GM15510 (cell line): ENCODE data around the gene RAPGEF1.
A peak's percentile ranks its signal among the peaks of the same experiment; 100 is the strongest.

ENCODE experiments used
- POLR2A ChIP-seq: IDR thresholded peaks from 3 replicates; pipeline ENCODE4 v1.6.1; 2011; ENCODE audit warnings: borderline replicate concordance; ENCODE audit not compliant: insufficient read length; ENCODE audit errors: extremely low read depth

RAPGEF1 gene

DNA sequence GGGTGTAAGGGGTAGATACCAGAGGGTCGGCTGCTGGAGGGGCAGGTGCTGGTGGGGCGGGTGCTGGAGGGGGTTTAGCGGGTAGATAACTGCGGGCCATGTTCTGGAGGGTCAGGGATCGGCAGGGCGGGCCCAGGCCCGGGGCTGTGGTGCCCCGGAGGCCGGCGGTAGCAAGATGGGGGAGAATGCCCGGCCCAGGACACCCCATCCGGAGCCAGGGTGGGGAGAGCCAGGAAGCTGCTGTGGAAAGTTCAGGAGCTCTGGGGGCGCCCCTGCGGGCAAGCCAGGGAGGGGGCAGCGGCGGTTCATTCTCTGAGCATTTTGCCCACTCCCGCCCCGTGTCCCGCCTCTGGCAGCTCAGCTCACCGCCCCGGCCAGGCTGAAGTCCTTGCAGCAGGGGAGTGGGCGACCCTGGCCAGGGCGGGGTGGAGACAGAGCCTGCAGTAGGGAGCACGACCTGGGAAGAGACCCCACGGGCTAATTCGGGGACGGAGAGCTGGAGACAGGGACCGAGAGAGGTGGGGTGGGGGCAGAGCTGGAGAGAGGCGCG lies 194.0 kb downstream of the RAPGEF1 start:
- TF ChIP-seq POLR2A, result no peak

DNA sequence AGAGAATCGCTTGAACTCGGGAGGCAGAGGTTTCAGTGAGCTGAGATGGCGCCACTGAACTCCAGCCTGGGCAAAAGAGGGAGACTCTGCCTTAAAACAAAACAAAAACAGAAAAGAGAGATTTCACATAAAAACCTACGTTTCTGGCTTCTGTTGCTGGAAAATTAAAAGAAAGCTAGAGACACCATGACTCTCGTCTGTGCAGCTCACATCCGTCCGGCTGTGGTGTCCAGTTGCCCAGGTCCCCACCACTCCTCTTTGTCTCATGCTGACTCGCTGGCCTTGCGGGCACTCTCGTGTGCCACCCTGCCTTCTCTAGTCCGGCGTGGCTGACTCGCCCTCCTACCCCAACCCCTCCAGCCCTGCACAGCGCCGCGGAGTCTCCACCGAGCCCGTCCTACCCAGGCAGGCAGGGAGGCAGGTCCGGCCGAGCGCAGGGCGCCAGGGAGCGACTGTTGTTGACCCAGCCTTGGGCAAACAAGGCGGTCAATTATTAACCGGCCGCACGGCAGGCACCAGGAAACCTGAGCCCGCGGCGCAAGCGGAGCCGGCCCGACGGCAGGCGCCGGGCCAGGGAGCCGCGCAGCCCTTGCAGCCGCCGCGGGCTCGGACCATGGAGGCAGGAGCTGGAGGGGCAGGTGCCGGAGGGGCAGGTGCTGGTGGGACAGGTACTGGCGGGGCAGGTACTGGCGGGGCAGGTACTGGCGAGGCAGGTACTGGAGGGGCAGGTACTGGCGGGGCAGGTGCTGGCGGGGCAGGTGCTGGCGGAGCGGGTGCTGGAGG lies 194.7 kb downstream of the RAPGEF1 start, which contains the start of gene PRRT1B:
Gene PRRT1B, plus strand, starts transcription at position 521 of the 783 bp plus-strand sequence. Its CDS starts 93 bp downstream, at position 614.
- no peak for TF ChIP-seq POLR2A

DNA sequence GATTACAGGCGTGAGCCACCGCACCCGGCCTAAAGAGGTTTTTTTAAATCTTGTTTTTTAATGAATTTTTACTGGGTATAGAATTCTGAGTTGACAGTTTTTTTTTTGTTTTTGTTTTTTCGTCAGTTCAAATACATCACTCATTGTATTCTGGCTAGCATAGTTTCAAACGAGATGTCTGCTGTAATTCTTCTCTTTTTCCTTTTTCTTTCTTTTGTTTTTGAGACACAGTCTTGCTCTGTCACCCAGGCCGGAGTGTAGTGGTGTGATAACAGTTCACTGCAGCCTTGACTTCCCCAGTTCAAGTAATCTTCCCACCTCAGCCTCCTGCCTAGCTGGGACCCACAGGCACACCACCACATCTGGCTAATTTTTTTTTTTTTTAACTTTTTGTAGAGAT lies 196.7 kb downstream of the RAPGEF1 start:
- TF ChIP-seq POLR2A, result no peak

DNA sequence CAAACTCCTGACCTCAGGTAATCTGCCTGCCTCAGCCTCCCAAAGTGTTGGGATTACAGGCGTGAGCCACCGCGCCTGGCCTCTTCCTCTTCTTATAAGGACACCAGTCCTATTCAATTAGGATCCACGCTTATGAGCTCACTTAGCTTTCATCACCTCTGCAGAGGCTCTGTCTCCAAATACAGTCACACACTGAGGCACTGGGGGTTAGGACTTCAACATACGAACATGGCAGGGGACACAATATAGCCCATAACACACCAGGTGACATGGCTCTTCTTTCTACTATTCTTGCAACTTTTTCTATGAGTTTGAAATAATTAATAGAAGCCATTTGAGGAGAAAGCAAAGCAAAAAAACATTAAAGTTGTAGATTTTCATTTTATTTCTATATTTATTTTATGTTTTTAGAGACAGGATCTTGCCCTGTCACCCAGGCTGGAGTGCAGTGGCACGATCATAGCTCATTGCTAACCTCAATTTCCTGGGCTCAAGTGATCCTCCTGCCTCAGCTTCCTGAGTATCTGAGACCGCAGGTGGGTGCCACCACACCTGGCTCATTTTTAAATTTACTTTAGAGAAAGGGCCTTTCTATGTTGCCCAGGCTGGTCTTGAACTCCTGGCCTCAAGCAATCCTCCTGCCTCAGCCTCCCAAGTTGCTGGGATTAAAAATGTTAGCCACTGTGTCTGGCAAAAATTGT lies 200.5 kb downstream of the RAPGEF1 start:
- TF ChIP-seq POLR2A, result no peak

DNA sequence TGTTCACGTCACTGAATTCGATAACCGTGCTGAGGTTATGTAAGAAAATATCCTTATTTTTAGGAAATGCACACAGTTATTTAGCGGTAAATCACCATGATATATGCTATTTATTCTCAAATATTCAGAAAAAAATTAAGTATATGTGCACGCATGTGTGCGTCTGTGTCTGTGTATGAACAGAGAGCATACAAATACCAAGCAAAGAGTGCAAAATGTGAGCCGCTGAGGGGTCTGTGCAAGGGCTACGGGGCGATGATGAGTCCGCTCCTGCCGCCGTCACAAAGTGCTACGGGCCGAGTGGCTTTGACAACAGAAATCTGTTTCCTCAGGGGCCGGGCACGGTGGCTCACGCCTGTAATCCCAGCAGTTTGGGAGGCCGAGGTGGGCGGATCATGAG lies 201.9 kb downstream of the RAPGEF1 start:
- TF ChIP-seq POLR2A, result no peak

DNA sequence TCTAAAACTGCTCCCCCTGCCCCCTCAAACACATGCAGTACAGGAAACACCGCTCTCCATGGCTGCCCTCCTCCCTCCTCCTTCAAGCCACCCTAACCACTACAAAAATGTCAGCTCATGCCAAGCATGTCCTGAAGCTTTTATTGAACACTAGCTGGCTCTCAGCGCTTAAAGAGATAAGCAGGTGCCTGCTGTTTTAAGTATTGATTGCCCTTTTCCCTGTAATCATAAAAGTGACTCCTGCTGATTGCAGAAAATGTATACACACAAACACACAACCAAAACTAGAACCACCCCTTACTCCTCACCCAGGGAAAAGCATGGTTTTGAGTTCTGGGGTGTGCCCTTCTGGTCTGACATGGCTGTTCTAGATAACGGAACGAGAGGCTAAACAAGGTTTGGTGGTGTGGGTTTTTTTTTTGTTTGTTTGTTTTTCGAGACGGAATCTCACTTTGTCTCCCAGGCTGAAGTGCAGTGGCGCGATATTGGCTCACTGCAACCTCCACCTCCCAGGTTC lies 205.1 kb downstream of the RAPGEF1 start:
- TF ChIP-seq POLR2A, result no peak

DNA sequence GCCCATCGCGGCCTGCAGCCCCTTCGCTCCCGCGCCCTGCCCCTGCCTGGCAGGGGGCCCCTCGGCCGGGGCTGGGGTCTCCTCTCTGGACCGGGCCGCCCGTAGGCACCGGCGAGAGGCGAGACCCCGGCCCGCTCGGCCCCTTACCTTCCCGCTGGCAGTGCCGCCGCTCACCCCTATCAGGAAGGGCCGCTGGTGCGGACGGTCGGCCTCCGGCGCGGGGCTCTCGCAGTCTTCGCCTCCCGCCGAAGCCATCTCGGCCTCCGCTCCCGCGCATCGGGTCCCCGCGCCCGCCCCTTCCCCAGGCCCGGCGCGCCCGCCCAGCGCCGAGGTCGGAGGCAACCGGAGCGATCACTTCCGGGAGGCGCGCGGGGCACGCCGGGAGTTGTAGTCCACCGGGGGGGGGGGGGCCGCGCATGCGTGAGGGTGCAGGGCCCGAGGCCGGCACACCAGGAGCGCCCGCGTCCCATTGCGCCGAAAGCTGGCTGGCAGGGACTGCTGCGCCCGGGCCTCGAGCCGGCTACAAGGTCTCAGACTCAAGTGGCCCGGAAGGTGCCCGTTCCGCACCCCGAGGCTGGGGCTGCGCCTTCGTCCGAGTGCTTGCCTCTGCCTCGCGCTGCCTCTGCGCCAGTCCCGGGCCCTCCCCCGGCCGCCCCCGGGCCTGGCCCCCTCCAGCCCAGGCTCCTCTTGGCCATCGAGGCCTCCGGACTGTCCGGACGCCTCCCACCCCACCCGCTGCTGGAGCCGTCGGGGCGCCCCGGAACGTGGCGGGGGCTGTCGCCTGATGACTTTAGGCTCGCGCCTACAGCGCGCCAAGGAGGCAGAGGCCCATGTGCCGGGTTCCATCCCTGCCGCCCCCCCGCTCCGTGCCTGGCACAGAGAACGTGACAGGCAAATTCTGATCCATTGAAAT lies 208.7 kb downstream of the RAPGEF1 start, which contains the start of gene UCK1:
Gene UCK1, minus strand, starts transcription at position 344 of the 913 bp plus-strand sequence. Its CDS starts 89 bp downstream, at position 255.
- peak; percentile 51 for TF ChIP-seq POLR2A

DNA sequence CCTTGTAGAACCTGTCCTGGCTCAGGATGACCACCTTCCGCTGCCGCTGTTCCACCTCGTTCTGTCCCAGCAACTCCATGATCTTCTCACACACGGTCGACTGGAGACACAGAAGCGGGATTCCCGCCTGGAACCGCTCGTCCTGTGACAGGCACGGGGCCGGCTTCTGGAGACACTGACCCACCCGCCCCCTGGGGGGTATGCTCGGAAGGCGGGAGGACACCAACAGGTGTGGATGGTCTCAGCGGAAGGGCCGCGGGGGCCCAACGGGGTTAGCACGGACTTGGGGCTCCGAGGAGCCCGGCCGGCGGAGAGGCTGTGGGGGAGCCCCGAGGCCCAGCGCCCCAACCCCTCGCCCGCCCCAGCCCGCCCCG lies 209.3 kb downstream of the RAPGEF1 start:
- no peak for TF ChIP-seq POLR2A

DNA sequence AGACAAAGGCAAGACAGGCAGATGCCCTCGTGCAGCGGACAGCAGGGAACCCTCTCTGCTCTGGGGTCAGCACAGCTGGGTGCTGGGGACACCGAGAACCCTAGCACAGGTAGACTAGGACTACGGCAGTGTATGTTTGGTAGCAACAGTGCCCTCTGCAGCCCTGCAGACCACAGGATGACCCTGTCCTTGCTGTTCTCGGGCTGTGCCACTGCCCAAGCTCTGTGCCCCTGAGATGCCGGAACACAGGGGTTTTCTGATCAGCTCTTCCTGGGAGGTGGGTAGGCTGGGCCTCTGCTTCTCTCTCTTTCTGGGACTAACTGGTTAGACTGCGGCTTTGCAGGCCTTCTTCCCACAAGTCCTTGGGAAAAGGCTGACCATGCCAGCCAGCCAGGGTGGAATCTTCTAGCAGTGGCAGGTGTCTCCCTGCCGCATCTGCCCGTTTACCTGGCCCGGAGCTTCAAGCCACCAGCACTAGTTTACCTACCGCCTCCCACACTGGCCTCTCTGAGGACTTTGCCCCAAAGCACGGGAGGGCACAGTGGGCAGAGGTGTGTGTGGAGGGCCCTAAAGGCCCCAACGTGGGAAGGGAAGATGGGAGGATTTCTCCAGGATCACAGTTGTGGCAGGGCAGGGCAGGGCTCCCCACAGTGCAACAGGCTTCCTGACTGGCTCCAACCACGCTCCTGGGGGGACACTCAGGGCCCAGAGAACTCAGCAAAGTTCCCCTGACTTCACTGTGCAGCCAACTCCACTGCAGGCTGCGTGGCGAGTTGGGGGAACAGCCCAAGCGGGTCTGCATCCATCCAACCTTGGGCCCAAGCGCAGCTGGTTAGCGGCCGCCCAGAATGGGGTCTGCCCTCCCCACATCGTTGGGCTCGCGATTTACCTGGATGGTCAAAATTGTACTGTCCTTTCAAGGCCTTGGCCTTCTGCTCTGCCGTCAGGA lies 210.0 kb downstream of the RAPGEF1 start:
- TF ChIP-seq POLR2A, result no peak

DNA sequence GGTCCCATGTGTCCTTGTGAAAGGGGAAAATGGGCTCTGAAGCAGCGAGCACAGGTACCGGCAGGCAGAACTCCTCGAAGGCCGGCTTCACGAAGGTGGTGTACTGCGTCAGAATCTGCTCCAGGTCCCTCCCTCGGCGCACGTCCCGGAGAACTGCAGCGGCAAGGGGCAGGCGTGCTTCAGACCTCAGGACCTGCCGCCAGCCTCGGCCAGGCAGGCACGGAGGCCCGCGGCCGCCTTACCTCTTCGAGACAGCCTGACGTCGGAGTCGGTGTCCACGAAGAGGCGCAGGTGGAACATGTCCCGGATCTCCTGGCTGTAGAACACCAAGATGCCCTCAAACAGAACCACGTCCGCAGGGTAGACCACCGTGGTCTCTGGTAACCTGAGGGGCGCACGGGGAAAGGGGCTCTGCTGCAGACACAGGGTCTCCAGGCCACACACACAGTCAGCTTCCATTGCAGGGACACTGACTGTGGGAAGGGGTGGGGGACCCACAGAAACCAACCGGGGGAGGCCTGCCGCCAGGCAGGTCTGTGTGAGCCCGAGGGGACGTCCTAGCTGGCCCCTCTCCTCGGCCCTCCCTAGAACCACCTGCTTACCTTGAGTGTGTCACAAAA lies 210.9 kb downstream of the RAPGEF1 start:
- TF ChIP-seq POLR2A, result no peak

DNA sequence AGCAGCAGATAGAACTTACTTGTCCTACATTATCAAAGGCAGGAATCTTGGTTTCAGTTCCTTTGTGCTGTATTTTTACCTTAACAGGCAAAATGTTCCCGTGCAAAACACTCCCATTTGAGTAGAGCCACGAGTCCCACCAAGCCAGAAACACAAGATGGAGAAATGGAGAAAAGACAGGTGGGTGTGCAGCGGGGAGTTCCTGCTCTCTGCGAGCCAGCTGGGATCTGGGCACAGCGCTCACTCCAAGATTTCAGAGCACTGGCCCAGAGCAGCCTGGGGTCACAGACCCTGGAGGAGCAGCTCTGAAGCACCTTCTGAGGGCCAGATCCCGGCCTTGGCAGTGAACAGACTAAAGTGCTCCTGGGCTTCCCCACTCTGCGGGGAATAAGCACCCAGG lies 211.7 kb downstream of the RAPGEF1 start:
- TF ChIP-seq POLR2A, result no peak
